ENCODE data around the gene CEP135. TPM values are rescaled to one million over a fixed set of nuclear protein-coding genes. Genes with fewer than 3 reads are reported as not detected.

Gene CEP135
- total RNA-seq, 1 donor, result 10.1 TPM

- no peaks in the 10 kb centered on the region for H3K79me2 ChIP-seq (ENCODE audit: insufficient read depth, low read length)
- H2AFZ ChIP-seq (ENCODE audit: low read length), result no peak overlapping the region
- no peak overlapping the region for H3K4me2 ChIP-seq (ENCODE audit: insufficient read depth, low read length)
- TF ChIP-seq CTCF (IDR thresholded peaks at IDR 0.05; ENCODE audit: extremely low read depth, low read depth, low read length), result no peak
- no peak overlapping the region for H3K27ac ChIP-seq (ENCODE audit: low read depth, low read length)
- H3K4me1 ChIP-seq (ENCODE audit: insufficient read depth, low read length), result no peaks in the 10 kb centered on the region
- no peak overlapping the region for H3K4me3 ChIP-seq (ENCODE audit: insufficient read depth, low read length)
- no peaks in the 10 kb centered on the region for H3K27me3 ChIP-seq (ENCODE audit: insufficient read depth, low read length)
- DNase-seq (ENCODE audit: insufficient read length, low spot score, missing footprints), result no peak
- H4K20me1 ChIP-seq (ENCODE audit: insufficient read depth, low read length), result no peaks in the 10 kb centered on the region
- H3K36me3 ChIP-seq (ENCODE audit: insufficient read depth, low read length), result no peaks in the 10 kb centered on the region
- H3K9me3 ChIP-seq (ENCODE audit: low read depth, low read length), result no peaks in the 10 kb centered on the region
Observed at GRCh38 chr4:55926610-55927009, 22.1 kb upstream of the CEP135 start.

GRCh38 chr4:55927803-55928437, 20.8 kb upstream of the CEP135 start:
- Histone ChIP-seq H3K4me3 (ENCODE audit: insufficient read depth, low read length) (no peak overlapping the region), H3K79me2 (ENCODE audit: insufficient read depth, low read length) (no peaks in the 10 kb centered on the region), H3K27ac (ENCODE audit: low read depth, low read length) (no peak overlapping the region), H3K27me3 (ENCODE audit: insufficient read depth, low read length) (no peaks in the 10 kb centered on the region), H4K20me1 (ENCODE audit: insufficient read depth, low read length) (no peaks in the 10 kb centered on the region), H2AFZ (ENCODE audit: low read length) (peak overlapping the region; percentile 2), H3K4me2 (ENCODE audit: insufficient read depth, low read length) (no peak overlapping the region), H3K36me3 (ENCODE audit: insufficient read depth, low read length) (no peaks in the 10 kb centered on the region), H3K4me1 (ENCODE audit: insufficient read depth, low read length) (no peaks in the 10 kb centered on the region), H3K9me3 (ENCODE audit: low read depth, low read length) (no peaks in the 10 kb centered on the region)
- TF ChIP-seq CTCF (IDR thresholded peaks at IDR 0.05; ENCODE audit: extremely low read depth, low read depth, low read length), result no peak
- DNase-seq (ENCODE audit: insufficient read length, low spot score, missing footprints), result no peak

GRCh38 chr4:55928846-55929245, 19.9 kb upstream of the CEP135 start:
- H3K27me3 ChIP-seq (ENCODE audit: insufficient read depth, low read length), result no peaks in the 10 kb centered on the region
- no peak overlapping the region for H3K27ac ChIP-seq (ENCODE audit: low read depth, low read length)
- H4K20me1 ChIP-seq (ENCODE audit: insufficient read depth, low read length), result no peaks in the 10 kb centered on the region
- H2AFZ ChIP-seq (ENCODE audit: low read length), result no peak overlapping the region
- H3K36me3 ChIP-seq (ENCODE audit: insufficient read depth, low read length), result no peaks in the 10 kb centered on the region
- DNase-seq (ENCODE audit: insufficient read length, low spot score, missing footprints), result no peak
- no peaks in the 10 kb centered on the region for H3K79me2 ChIP-seq (ENCODE audit: insufficient read depth, low read length)
- H3K4me3 ChIP-seq (ENCODE audit: insufficient read depth, low read length), result no peak overlapping the region
- no peak for TF ChIP-seq CTCF (IDR thresholded peaks at IDR 0.05; ENCODE audit: extremely low read depth, low read depth, low read length)
- H3K4me1 ChIP-seq (ENCODE audit: insufficient read depth, low read length), result no peaks in the 10 kb centered on the region
- no peaks in the 10 kb centered on the region for H3K9me3 ChIP-seq (ENCODE audit: low read depth, low read length)
- H3K4me2 ChIP-seq (ENCODE audit: insufficient read depth, low read length), result no peak overlapping the region

GRCh38 chr4:55931043-55931442, 17.7 kb upstream of the CEP135 start:
- no peak for TF ChIP-seq CTCF (IDR thresholded peaks at IDR 0.05; ENCODE audit: extremely low read depth, low read depth, low read length)
- Histone ChIP-seq H4K20me1 (ENCODE audit: insufficient read depth, low read length) (no peaks in the 10 kb centered on the region), H2AFZ (ENCODE audit: low read length) (no peak overlapping the region), H3K27me3 (ENCODE audit: insufficient read depth, low read length) (no peaks in the 10 kb centered on the region), H3K4me2 (ENCODE audit: insufficient read depth, low read length) (no peak overlapping the region), H3K27ac (ENCODE audit: low read depth, low read length) (no peak overlapping the region), H3K4me3 (ENCODE audit: insufficient read depth, low read length) (no peak overlapping the region), H3K36me3 (ENCODE audit: insufficient read depth, low read length) (no peaks in the 10 kb centered on the region), H3K79me2 (ENCODE audit: insufficient read depth, low read length) (no peaks in the 10 kb centered on the region), H3K9me3 (ENCODE audit: low read depth, low read length) (no peaks in the 10 kb centered on the region), H3K4me1 (ENCODE audit: insufficient read depth, low read length) (no peaks in the 10 kb centered on the region)
- no peak for DNase-seq (ENCODE audit: insufficient read length, low spot score, missing footprints)

All from osteoblast (primary cell).